ENCODE results near the gene FLRT1. TPM values are rescaled to one million over a fixed set of nuclear protein-coding genes. Genes with fewer than 3 reads are reported as not detected.
A peak's percentile ranks its signal among the peaks of the same experiment; 100 is the strongest.

FLRT1 gene
- total RNA-seq, 1 donor from 2014 or later, result 0.11 TPM

GRCh38 chr11:64063777-64064176, 28.0 kb downstream of the FLRT1 start:
- Histone ChIP-seq H2AFZ (replicated peaks) (no peak overlapping the region), H3K27ac (no peak overlapping the region), H3K4me1 (peaks cover 40% of the 10 kb centered on the region), H3K9me3 (ENCODE audit: low read depth) (no peaks in the 10 kb centered on the region), H3K27me3 (peaks cover 59% of the 10 kb centered on the region), H3K36me3 (no peaks in the 10 kb centered on the region), H3K4me2 (peak overlapping the region; percentile 31), H3F3A (ENCODE audit: low read depth) (peaks cover 35% of the 10 kb centered on the region), H3K79me2 (ENCODE audit: low read depth) (no peaks in the 10 kb centered on the region), H3K9ac (no peak overlapping the region), H3K4me3 (no peak overlapping the region), H4K20me1 (ENCODE audit: low read depth) (peaks cover 36% of the 10 kb centered on the region)
- peaks cover 2% of the 10 kb centered on the region for H3K36me3 Mint-ChIP-seq
- peak; percentile 45 for DNase-seq (ENCODE audit: low spot score)
- no peak overlapping the region for H3K4me3 Mint-ChIP-seq
- no peak overlapping the region for H3K27ac Mint-ChIP-seq
- TF ChIP-seq CTCF (IDR thresholded peaks at IDR 0.05), result no peak
- no peak for TF ChIP-seq EZH2phosphoT487 (IDR thresholded peaks at IDR 0.05)
- no peak for TF ChIP-seq EZH2 (IDR thresholded peaks at IDR 0.05)
- no peaks in the 10 kb centered on the region for H3K9me3 Mint-ChIP-seq
- H3K27me3 Mint-ChIP-seq (ENCODE audit: insufficient read depth, low read depth), result peaks cover 16% of the 10 kb centered on the region
- H3K4me1 Mint-ChIP-seq, result peaks cover 40% of the 10 kb centered on the region

- Histone ChIP-seq H3K4me3 (no peak overlapping the region), H3K27ac (no peak overlapping the region), H3K9ac (no peak overlapping the region), H4K20me1 (ENCODE audit: low read depth) (peaks cover 28% of the 10 kb centered on the region), H3K27me3 (peaks cover 51% of the 10 kb centered on the region), H3K4me2 (peak overlapping the region; percentile 31), H3K36me3 (no peaks in the 10 kb centered on the region), H3K9me3 (ENCODE audit: low read depth) (no peaks in the 10 kb centered on the region), H2AFZ (replicated peaks) (no peak overlapping the region), H3K79me2 (ENCODE audit: low read depth) (no peaks in the 10 kb centered on the region), H3F3A (ENCODE audit: low read depth) (peaks cover 35% of the 10 kb centered on the region), H3K4me1 (peaks cover 48% of the 10 kb centered on the region)
- DNase-seq (ENCODE audit: low spot score), result no peak
- Mint-ChIP-seq H3K27ac (no peak overlapping the region), H3K27me3 (ENCODE audit: insufficient read depth, low read depth) (peaks cover 16% of the 10 kb centered on the region), H3K4me1 (peaks cover 41% of the 10 kb centered on the region), H3K9me3 (no peaks in the 10 kb centered on the region), H3K36me3 (peaks cover 2% of the 10 kb centered on the region), H3K4me3 (no peak overlapping the region)
- TF ChIP-seq EZH2 (IDR thresholded peaks at IDR 0.05) (no peak), EZH2phosphoT487 (IDR thresholded peaks at IDR 0.05) (no peak), CTCF (IDR thresholded peaks at IDR 0.05) (no peak)
These were observed 28.8 kb downstream of the FLRT1 start for GRCh38 chr11:64064374-64065140.

- no peak overlapping the region for H3K27ac ChIP-seq
- no peaks in the 10 kb centered on the region for H3K79me2 ChIP-seq (ENCODE audit: low read depth)
- H2AFZ ChIP-seq (replicated peaks), result no peak overlapping the region
- H4K20me1 ChIP-seq (ENCODE audit: low read depth), result peaks cover 23% of the 10 kb centered on the region
- TF ChIP-seq CTCF (IDR thresholded peaks at IDR 0.05) (no peak), EZH2phosphoT487 (IDR thresholded peaks at IDR 0.05) (no peak)
- DNase-seq (ENCODE audit: low spot score), result no peak
- H3K4me1 ChIP-seq, result peaks cover 49% of the 10 kb centered on the region
- no peak overlapping the region for H3K27ac Mint-ChIP-seq
- H3K4me3 Mint-ChIP-seq, result peak overlapping the region; percentile 24
- H3K27me3 ChIP-seq, result peaks cover 46% of the 10 kb centered on the region
- no peak overlapping the region for H3K4me3 ChIP-seq
- peaks cover 2% of the 10 kb centered on the region for H3K36me3 Mint-ChIP-seq
- H3K4me1 Mint-ChIP-seq, result peaks cover 46% of the 10 kb centered on the region
- peaks cover 37% of the 10 kb centered on the region for H3F3A ChIP-seq (ENCODE audit: low read depth)
- H3K9ac ChIP-seq, result no peak overlapping the region
- H3K9me3 Mint-ChIP-seq, result no peaks in the 10 kb centered on the region
- no peaks in the 10 kb centered on the region for H3K9me3 ChIP-seq (ENCODE audit: low read depth)
- H3K36me3 ChIP-seq, result no peaks in the 10 kb centered on the region
- no peak overlapping the region for H3K4me2 ChIP-seq
- peaks cover 16% of the 10 kb centered on the region for H3K27me3 Mint-ChIP-seq (ENCODE audit: insufficient read depth, low read depth)
These were observed 29.4 kb downstream of the FLRT1 start for GRCh38 chr11:64065141-64065465.

Data from neural progenitor cell (in vitro differentiated cells).